AG04449 (cell line): Measurements from ENCODE around the gene TPSB2.
A peak's percentile ranks its signal among the peaks of the same experiment; 100 is the strongest.
"Not testable (repeated sequence)": the region's sequence is repeated elsewhere in the genome, so short reads cannot be mapped to it uniquely, and the experiment has no call there.

Experiments used
- CTCF ChIA-PET: fragments of 350-600 bp; formaldehyde crosslinking; extraction: SDS; loops from one replicate; lab custom pipeline; 2021; ENCODE audit warnings: antibody characterized with exemption; lab: Yijun Ruan, JAX
- POLR2A ChIA-PET: fragments of 400-600, 350-600 bp; formaldehyde crosslinking; extraction: SDS; loops from one replicate; lab custom pipeline; 2020; ENCODE audit warnings: antibody characterized with exemption, inconsistent platforms; lab: Yijun Ruan, JAX
- DNase-seq: peaks from one replicate; pipeline ENCODE4 v3.0.0-alpha.2; 2010; ENCODE audit warnings: low read depth, low spot score
- H3K4me3 ChIP-seq: 2 replicates; pipeline ENCODE4 v1.5.1; 2011; ENCODE audit warnings: low read depth, mild to moderate bottlenecking, control low read depth, low read length
- CTCF ChIP-seq: IDR thresholded peaks from one replicate; pipeline ENCODE4 v1.5.1; 2011; ENCODE audit warnings: mild to moderate bottlenecking, moderate library complexity, low read length, control low read depth, inconsistent platforms; ENCODE audit not compliant: insufficient read depth; ENCODE audit errors: missing control alignments

The TPSB2 gene

GRCh38 chr16:1195393-1195666 is 34.7 kb downstream of the TPSB2 start:
- no peak for TF ChIP-seq CTCF
- ChIA-PET CTCF (no interaction called here), POLR2A (no interaction called here)
- no peak overlapping the region for H3K4me3 ChIP-seq
- DNase-seq: no peak

- no peak for DNase-seq
- peak; percentile 82 for TF ChIP-seq CTCF
- no peak overlapping the region for H3K4me3 ChIP-seq
- POLR2A ChIA-PET: no interaction called here
- CTCF ChIA-PET: interaction anchor here (0.7 to 1.4 kb wide), 5 partner anchors 10 to 484 kb away, joined by 3 to 4 read pairs (median 3); no protein-coding TSS in a partner anchor
These were observed 35.2 kb downstream of the TPSB2 start for GRCh38 chr16:1194665-1195392.

- ChIA-PET POLR2A (no interaction called here), CTCF (interaction anchor here (0.6 to 1.4 kb wide), 7 partner anchors 11 to 483 kb away, joined by 3 to 4 read pairs (median 3); partner anchors contain the start of gene TPSG1)
- H3K4me3 ChIP-seq: no peak overlapping the region
- DNase-seq: no peak
- no peak for TF ChIP-seq CTCF
These were observed 36.0 kb downstream of the TPSB2 start for GRCh38 chr16:1193825-1194581.

- no peak for DNase-seq
- TF ChIP-seq CTCF: no peak
These were observed 36.7 kb downstream of the TPSB2 start for GRCh38 chr16:1193143-1193824.

GRCh38 chr16:1192384-1193073 is 37.5 kb downstream of the TPSB2 start:
- POLR2A ChIA-PET: no interaction called here
- CTCF ChIA-PET: interaction anchor here (0.6 kb wide), 1 partner anchor 84 kb away, joined by 3 read pairs; no protein-coding TSS in a partner anchor
- DNase-seq: no peak
- TF ChIP-seq CTCF: no peak
- H3K4me3 ChIP-seq: no peak overlapping the region

More at GRCh38 chr16:1193143-1193824, 36.7 kb downstream of the TPSB2 start:
- CTCF ChIA-PET: interaction anchor here (0.6 to 1.4 kb wide), 5 partner anchors 32 to 137 kb away, joined by 3 to 4 read pairs (median 3); partner anchors contain the start of gene TPSG1
- POLR2A ChIA-PET: no interaction called here
- no peak overlapping the region for H3K4me3 ChIP-seq

GRCh38 chr16:1190789-1191188 is 39.2 kb downstream of the TPSB2 start:
- POLR2A ChIA-PET, DNase-seq, CTCF ChIA-PET, H3K4me3 ChIP-seq: not testable (repeated sequence)
